Pancreas (tissue), 10 donors: ENCODE data around the gene ECE2. TPM values are rescaled to one million over a fixed set of nuclear protein-coding genes. Genes with fewer than 3 reads are reported as not detected.
A peak's percentile ranks its signal among the peaks of the same experiment; 100 is the strongest.

Source experiments
- ATAC-seq, 4 donors: fragments of 200-7000 bp; cut with Tn5 transposase; one replicate each; pipeline versions ENCODE4 v1.8.0 to v1.9.1; 2020; ENCODE audit warnings: mild to moderate bottlenecking in 4 of 4, moderate library complexity in 4 of 4
- DNase-seq, 6 donors: peaks; one replicate each; pipeline ENCODE4 v3.0.0-alpha.2; 2020
- FAIRE-seq: peaks from 2 replicates; lab custom pipeline; 2012; peaks lifted over from hg19 to GRCh38; lab: Jason Lieb, UNC
- H3K27ac ChIP-seq, 4 donors: fragments of 200-600 bp; sonication (generic); 1 replicate in 3 of 4; 2 replicates in 1 of 4; pipeline versions ENCODE4 v1.5.0 to v1.8.0; 2020
- H3K27me3 ChIP-seq, 4 donors: fragments of 200-600 bp; one replicate each; pipeline ENCODE4 v1.8.0; 2021
- H3K36me3 ChIP-seq, 3 donors: fragments of 200-600 bp; sonication (generic) in 1 of 3; one replicate each; pipeline versions ENCODE4 v1.5.0 to v1.8.0; 2020 to 2021
- H3K4me1 ChIP-seq, 3 donors: fragments of 200-600 bp; one replicate each; pipeline ENCODE4 v1.8.0; 2021
- H3K4me3 ChIP-seq, 4 donors: fragments of 200-600 bp; sonication (generic) in 2 of 4; one replicate each; pipeline versions ENCODE4 v1.5.0 to v1.8.0; 2020 to 2021
- H3K9me3 ChIP-seq, 4 donors: fragments of 200-600 bp; one replicate each; pipeline ENCODE4 v1.8.0; 2021
- CTCF ChIP-seq, 4 donors: fragments of 200-600 bp; sonication (generic) in 3 of 4; IDR thresholded peaks; one replicate each; pipeline versions ENCODE4 v1.5.0 to v1.8.0; 2021; ENCODE audit warnings: antibody characterized with exemption in 4 of 4
- WGBS, 2 donors: extraction: QIAGEN DNeasy Blood & Tissue Kit; methylation state at CpG; one replicate each; pipeline ENCODE4 v1.1.7; 2013; 5-methylcytosine and 5-hydroxymethylcytosine counted together
- intact Hi-C, 3 donors: fragments of 100-400 bp; cut with DNase I; formaldehyde crosslinking; loops; one replicate each; pipeline versions ENCODE4 v1.11.1 to v1.14.2; 2022
- polyA plus RNA-seq, 2 donors: library from polyadenylated mRNA; stranded (reverse); fragments of 200-250 nt; gene quantifications; one replicate each; pipeline ENCODE4 v1.2.3, GENCODE V29; 2013
- total RNA-seq, 6 donors: library from RNA; stranded (reverse); fragmentation: NEBNext Ultra II Directional in 4 of 6; extraction: Animal tissue kit (Norgen Biotek cat#: 25700) in 4 of 6; gene quantifications; one replicate each; pipeline versions ENCODE4 v1.2.1 to v1.2.4, GENCODE V29; 2021 to 2023
- donor health status: healthy with polysubstance abuse.
- donor health status: DM: no; HTN: no; CAD: no; lungs with moderate emphysema.
- donor health status: DM: no; HTN: no; CAD: no.
- donor health status: control.
- donor health status: control.
- donor health status: Bipolar disorder and iron deficiency.
- donor health status: DM: yes; HTN: yes; CAD: no.
- donor health status: DM: no; HTN: no; CAD: no.
- donor health status: DM: no; HTN: no; CAD: no.
- donor health status: DM: yes; HTN: yes; CAD: no.

The ECE2 gene
- total and polyA plus RNA-seq, 8 donors, result 6.3 to 25.4 (median 8.8) TPM

DNA sequence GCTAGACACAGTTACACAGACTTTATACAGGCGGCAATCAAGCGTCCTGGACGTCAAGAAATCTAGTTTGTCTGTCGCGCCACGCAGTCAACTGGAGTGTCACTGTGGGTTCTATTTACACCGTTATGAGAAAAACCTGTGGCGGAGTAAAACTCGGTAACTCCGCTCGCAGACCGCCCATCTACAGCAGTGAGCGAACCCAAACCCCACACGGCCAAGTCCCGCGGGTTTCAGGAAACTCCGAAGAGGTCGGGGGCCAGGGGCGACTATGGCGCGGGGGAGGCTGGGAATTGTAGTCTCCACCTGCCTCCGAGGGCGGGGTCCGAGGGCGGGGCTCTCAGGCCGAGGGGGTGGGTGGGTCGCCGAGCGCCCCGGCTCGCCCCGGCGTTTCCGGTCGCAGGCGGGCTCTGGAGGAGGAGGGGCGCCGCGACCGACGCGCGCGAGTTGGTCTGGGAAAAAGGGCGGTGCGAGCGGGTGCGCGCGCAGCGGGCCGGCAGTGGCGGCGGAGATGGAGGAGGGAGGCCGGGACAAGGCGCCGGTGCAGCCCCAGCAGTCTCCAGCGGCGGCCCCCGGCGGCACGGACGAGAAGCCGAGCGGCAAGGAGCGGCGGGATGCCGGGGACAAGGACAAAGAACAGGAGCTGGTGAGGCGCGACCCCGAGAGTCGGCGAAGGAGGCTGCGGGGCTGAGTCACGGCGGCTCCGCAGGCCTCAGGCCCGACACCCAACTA, 23.1 kb downstream of the ECE2 start, which contains the start of gene PSMD2:
Gene PSMD2, plus strand, starts transcription at position 483 of the 729 bp plus-strand sequence. Its CDS starts 26 bp downstream, at position 509.
- Histone ChIP-seq H3K4me3 (peak within 1 kb of the TSS; percentile 82 to 92 (median 84)), H3K27me3 (no peaks in the 10 kb centered on the region), H3K4me1 (peaks cover 8 to 18% (median 10%) of the 10 kb centered on the region in 3 donors), H3K27ac (peak within 1 kb of the TSS; percentile 72 to 86 (median 79)), H3K9me3 (no peaks in the 10 kb centered on the region), H3K36me3 (peaks cover 0 to 36% (median 29%) of the 10 kb centered on the region in 3 donors)
- intact Hi-C loops, result no loop called here
- 0 to 1% methylated on average over 69 to 78 of the region's 78 CpGs for WGBS, 2 donors
- peak; percentile 95 to 98 (median 96) for ATAC-seq
- no peak for FAIRE-seq
- no peak for TF ChIP-seq CTCF (IDR thresholded peaks at IDR 0.05)
- DNase-seq, result peak; percentile 98 to 99 (median 98)

GRCh38 chr3:184299488-184300377, 23.9 kb downstream of the ECE2 start:
- H3K9me3 ChIP-seq, result no peaks in the 10 kb centered on the region
- no peak for DNase-seq
- H3K36me3 ChIP-seq, result peaks cover 0 to 44% (median 32%) of the 10 kb centered on the region in 3 donors
- intact Hi-C loops, result no loop called here
- no peak for TF ChIP-seq CTCF (IDR thresholded peaks at IDR 0.05)
- 15 to 17% methylated on average over 25 to 29 of the region's 29 CpGs for WGBS, 2 donors
- no peak for FAIRE-seq
- H3K4me1 ChIP-seq, result peaks cover 8 to 18% (median 10%) of the 10 kb centered on the region in 3 donors
- H3K27me3 ChIP-seq, result no peaks in the 10 kb centered on the region
- no peak for ATAC-seq
- peak overlapping the region; percentile 82 to 92 (median 84) for H3K4me3 ChIP-seq
- peak overlapping the region in 1 of 4 donors; percentile 19 for H3K27ac ChIP-seq

DNA sequence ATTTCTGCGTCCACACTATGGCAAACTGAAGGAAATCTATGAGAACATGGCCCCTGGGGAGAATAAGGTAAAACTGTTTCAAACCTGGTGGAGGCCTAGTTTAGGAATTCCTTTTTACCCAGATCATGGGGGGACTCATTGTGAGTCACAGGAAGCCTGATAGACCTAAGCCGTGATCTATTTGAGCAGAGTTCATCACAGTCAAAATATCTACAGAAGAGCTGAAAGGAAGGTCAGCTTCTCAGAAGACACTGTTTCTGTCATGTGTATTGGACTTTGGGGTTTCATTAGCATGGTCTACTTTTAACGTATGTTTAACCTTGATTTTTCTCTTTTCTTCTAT, 24.5 kb downstream of the ECE2 start:
- no peak overlapping the region for H3K27ac ChIP-seq
- intact Hi-C loops, result no loop called here
- FAIRE-seq, result no peak

GRCh38 chr3:184305577-184305976, 29.8 kb downstream of the ECE2 start:
- Histone ChIP-seq H3K9me3 (no peaks in the 10 kb centered on the region), H3K36me3 (peaks cover 0 to 75% (median 41%) of the 10 kb centered on the region in 3 donors), H3K27ac (no peak overlapping the region), H3K4me3 (no peak overlapping the region), H3K27me3 (no peaks in the 10 kb centered on the region), H3K4me1 (peaks cover 0 to 3% (median 2%) of the 10 kb centered on the region in 3 donors)
- intact Hi-C loops, result no loop called here
- TF ChIP-seq CTCF (IDR thresholded peaks at IDR 0.05), result peak in 3 of 4 donors; percentile 15 to 19 (median 19)
- ATAC-seq, result peak in 3 of 4 donors; percentile 41 to 70 (median 69)
- DNase-seq, result no peak
- WGBS, 2 donors, result 43 to 52% methylated on average over 1 of the region's 1 CpG
- no peak for FAIRE-seq

More for the DNA sequence above, 24.5 kb downstream of the ECE2 start:
- H3K9me3 ChIP-seq, result no peaks in the 10 kb centered on the region
- DNase-seq (no peak), ATAC-seq (no peak)
- peaks cover 0 to 44% (median 32%) of the 10 kb centered on the region in 3 donors for H3K36me3 ChIP-seq
- peaks cover 8 to 18% (median 10%) of the 10 kb centered on the region in 3 donors for H3K4me1 ChIP-seq
- H3K27me3 ChIP-seq, result no peaks in the 10 kb centered on the region
- 64 to 77% methylated on average over 3 of the region's 3 CpGs for WGBS, 2 donors
- TF ChIP-seq CTCF (IDR thresholded peaks at IDR 0.05), result no peak
- H3K4me3 ChIP-seq, result peak overlapping the region in 2 of 4 donors; percentile 83 to 92
